Activated CD4-positive, alpha-beta T cell treated with anti-CD3 and anti-CD28 coated beads for 48 hours (primary cell): ENCODE results near the gene BRD1.
A peak's percentile ranks its signal among the peaks of the same experiment; 100 is the strongest.

Experiments used
- DNase-seq: peaks from one replicate; pipeline ENCODE4 v3.0.0-alpha.2; 2020

Gene BRD1

DNA sequence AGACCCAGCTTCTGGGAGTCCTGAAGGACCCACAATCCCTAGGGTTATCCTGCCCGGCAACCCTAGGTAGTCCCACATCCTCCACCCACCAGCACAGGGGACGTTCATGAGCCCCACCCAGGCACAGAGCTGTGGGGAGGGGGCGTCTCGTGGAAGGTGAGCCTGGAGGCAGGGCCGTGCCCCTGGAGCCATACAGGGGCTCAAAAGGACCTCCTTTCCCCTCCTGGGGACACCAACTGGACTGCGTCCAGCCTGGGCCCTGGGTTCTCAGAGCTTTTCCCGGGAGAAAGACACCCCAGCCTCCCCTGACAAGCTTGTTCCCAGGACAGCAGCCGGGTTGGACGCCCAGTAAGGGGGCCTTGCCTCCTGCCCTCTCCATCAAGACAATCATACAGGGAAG is 78.4 kb downstream of the BRD1 start:
- no peak for DNase-seq

DNA sequence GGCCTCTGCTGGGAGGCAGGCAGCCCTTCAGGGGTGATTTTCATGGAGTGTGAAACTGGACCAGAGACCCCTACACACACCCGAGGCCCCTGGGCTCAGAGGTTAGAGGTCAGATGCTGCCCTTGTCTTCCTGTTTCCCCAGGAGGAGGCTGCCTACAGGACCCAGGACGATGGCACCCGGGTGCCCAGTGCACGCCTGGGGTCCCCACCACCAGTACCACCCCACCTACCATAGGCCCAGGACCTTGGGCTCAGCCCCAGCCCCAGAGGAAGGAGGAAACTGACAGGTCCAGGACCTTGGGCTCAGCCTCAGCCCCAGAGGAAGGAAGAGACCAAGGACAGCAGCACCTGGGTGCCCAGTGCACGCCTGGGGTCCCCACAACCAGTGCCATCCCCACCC is 79.2 kb downstream of the BRD1 start:
- DNase-seq = no peak

DNA sequence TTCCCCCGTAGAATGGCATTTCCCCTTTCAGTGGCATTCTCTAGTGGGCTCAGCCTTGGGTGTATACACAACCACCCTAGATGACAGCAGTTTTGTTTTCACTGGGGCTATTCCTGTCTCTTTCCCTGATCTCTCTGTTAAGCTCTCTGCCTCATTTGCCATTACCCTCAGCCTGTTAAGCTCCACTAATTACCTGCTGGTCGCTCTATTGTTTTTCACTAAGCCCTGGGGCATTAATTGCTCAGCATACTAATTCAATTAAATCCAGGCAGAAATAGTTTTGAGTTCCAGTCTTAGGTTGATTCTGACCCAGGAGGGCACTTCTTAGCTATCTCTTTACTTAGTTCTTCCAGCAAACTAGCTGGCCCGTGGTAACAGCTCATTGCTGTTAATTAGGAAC is 80.0 kb downstream of the BRD1 start:
- no peak for DNase-seq

DNA sequence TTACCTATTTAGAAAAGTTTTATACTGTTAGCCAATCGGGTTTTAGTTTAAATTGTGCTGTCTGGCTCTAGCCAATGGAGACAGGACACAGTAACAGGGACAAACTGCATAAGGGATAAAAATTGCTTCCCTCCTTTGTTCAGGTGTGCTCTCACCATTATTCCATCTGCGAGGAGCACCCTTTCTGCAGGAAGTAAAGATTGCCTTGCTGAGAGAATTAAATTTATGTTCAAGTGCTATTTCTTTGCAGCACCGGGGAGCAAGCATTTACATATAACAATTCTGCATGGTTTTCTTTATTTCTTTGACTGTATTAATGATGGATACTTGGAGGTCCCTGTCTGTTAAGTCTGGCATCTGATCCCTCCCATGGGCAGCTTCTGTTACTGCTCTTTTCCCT is 80.5 kb downstream of the BRD1 start:
- DNase-seq = no peak

DNA sequence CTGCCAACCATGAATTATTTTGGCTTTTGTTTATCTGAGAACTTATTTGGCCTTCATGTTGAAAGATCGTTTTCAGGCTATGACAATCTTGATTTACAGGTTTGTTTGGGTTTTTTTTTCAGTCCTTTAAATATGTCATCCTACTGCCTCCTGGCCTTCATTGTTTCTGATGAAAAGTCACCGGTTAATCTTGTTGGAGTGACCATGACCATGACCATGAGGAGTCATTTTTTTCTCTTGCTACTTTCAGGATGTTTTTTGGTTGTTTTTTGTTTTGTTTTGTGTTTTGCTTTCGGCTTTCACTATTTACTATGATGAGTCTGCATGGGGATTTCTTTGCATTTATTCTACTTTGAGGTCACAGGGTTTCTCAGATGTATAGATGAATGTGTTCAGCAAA is 81.6 kb downstream of the BRD1 start:
- DNase-seq = no peak

DNA sequence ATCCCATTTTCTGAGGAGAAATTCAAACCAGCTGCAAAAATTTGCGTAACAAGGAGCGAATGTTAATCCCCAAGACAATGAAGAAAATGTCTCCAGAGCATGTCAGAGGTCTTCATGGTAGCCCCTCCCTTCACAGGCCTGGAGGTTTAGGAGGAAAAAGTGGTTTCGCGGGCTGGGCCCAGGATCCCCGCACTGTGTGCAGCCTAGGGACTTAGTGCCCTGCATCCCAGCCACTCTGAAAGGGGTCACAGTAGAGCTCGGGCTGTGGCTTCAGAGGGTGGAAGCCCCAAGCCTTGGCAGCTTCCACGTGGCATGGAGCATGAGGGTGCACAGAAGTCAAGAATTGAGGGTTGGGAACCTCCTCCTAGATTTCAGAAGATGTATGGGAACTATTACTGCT is 87.4 kb downstream of the BRD1 start:
- no peak for DNase-seq

DNA sequence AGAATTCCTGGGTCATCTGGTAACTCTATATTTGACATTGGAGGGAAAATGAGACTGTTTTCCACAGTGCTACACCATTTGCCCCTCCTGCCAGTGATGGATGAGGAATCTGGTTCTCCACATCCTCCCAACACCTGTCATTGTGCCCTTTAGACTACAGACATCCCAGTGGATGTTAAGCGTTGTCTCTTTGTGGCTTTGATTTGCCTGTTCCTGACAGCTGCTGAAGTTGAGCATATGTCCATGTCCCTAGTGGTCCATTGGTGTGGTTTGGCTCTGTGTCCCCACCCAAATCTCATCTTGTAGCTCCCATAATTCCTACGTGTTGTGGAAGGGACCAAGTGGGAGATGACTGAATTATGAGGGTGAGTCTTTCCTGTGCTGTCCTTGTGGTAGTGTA is 88.5 kb downstream of the BRD1 start:
- no peak for DNase-seq

DNA sequence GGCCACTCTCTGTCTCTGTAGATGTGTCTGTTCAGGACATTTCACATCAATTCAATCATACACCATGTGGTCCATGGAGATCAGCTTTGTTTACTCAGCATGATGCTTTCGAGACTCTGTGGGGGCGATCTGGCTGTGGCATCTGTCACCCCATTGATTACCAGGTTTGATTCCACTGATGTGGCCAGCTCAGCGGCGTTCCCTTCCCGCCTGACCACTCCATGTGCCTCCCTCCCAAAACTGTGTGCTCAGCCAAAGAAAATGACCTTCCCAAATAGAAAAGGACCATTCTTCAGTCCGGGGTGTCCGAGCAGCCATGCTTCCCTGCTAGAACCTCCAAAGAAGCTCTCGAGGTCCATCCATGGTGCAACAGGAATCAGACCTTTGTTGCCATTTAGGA is 89.1 kb downstream of the BRD1 start:
- DNase-seq = no peak

DNA sequence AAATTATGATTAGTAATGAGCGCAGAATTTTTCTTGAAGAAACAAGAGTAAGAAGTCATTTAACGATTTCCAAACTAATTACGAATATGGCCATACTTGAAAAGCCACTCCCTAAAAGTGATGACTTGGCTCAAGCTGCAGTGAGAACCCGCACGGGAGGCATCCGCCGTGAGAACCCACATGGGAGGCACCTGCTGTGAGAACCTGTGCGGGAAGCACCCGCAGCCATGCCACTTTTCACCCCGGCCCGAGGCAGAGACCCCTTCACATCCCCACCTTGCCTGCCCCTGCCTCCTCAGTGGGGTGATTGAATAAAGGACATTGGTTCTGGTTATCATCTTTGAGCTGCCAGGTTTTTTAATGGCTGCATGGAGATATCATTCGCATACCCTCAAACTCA is 89.7 kb downstream of the BRD1 start:
- DNase-seq = no peak

DNA sequence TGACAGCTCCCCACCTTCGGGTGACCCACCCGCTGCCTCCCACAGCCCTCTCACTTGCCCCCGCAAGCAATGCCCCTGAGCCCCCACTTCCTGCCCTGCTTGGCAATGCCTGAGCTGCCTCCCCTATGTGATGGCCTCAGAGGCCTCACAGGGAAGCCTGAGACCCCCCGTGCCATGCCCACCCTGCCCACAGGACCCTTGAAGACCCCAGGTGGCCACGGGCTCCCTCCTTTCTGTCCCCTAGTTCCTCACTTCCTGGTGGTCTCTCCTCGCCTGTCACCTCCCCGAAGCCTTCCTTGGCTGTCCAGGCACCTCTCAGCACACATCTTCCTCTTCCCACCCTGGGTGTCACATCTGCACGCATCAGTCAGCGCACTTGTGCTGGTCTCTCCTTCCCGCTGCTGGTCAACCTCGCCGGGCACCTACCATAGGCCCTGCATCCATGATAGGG is 90.5 kb downstream of the BRD1 start:
- DNase-seq = no peak

DNA sequence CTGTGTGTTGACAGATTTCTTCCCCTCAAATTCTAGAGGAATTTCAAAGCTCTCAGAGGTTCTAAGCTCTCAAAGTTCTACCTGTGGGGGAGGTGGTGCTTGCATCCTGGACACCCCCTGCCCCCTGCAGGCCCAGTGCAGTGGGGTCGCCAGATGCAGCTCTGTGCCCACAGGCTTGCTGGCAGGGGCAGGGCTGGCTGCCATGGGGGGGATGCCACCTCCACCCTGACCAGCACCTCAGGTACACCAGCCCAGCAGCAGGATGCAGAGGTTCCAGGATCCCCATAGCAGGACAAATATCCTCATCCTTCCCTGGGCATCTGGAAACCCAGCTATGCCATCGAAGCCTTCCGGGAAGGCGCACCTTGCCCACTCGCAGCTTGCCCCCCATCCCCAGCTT is 91.1 kb downstream of the BRD1 start:
- DNase-seq = no peak

DNA sequence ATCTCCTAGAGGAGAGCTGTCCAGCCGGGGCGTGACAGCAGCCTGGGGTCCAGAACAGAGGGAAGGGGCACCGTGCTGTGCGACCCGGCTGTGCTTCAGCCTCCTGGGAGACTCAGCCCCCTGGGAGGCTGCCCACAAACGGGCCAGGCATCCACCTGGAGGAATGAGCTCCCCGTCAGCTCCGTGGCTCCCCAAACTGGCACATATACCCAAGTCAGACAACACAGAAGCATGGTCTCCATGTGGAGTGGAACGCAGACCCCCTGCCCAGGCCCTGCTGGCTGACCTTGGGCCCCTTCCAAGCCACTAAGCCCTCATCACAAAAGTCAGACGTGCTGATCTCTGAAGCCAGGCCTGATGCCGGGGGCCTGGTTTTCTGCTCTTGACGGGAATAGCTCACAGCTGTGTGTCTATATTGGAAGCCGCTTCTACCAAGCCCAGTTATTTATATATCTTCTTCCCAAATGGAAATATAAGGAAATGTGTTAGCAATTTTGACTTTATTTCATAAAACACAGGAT is 91.7 kb downstream of the BRD1 start:
- no peak for DNase-seq

DNA sequence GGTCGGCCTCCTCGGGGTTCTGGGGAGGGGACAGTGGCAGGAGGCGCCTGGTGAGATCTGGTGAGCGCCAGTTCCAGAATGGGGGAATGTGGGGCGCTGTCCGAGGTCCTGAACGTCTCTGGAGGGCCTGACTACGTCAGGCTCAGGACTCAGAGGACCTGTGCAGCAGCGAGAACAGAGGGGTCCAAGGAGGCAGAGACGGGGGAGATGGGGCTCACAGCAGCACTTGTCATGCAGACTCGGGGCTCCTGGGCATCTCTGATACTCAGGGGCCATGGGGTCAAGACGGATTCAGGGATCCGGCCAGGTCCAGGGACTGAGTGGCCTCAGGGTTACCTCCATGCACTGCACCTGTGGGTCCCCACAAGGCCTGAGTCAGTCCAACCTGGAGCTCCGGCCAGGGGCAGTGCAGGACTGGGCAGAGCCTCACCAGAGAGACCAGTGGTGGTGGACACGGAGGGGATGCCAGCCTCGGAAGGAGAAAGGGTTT is 92.2 kb downstream of the BRD1 start:
- peak; percentile 24 for DNase-seq

DNA sequence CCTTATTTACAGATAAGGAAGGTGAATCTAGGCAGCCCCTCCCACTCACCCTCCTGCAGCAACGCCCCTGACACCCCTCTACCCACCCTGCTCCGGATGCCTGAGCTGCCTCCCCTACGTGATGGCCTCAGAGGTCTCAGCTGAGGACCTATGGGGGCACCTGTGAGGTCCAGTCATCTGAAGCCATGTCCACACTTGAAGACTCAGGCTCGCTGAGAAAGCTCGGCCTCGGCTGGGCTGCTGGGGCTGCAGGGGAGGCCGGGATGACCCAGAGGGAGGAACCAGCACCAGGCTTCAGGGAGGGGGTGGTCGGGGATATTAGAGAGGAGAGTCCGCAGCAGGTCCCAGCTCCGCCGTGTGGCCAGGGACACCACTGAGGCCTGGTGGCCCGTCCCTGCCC is 92.8 kb downstream of the BRD1 start:
- DNase-seq = no peak

DNA sequence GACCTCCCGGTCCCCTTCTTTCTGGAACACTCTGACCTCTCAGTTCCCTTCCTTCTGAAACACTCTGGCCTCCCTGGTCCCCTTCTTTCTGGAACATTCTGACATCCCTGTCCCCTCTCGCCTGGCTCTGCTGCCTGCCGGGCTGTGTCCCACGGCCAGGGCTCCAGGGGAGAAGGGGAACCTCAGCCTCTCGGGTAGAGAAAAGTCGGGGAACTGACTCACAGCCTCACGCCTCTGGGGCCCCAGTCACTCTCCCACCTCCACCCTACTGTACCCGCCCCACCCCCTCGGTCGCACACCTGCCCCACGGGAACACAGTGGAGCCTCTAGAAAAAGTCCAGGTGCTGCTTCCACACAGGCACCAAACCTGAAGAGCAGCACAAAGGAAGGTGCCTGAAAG is 93.3 kb downstream of the BRD1 start:
- no peak for DNase-seq

DNA sequence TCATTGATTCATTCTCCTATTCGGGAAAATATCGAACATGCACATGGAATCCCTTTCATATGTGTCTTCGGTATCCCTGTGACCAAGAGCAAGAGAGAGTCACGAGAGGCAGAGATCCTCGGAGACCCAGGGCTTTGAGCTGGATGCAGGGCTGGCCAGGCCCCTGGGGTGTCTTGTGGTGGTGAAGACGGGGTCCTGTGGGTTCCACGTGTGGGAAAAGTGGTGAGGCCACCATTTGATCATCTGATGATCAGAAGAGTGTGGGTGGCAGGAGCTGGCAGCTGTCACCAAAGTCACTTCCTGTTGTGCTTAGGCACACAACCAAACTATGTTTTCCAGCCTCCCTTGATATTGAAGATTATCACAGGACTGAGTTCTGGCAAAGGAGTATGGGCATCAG is 94.0 kb downstream of the BRD1 start:
- no peak for DNase-seq

DNA sequence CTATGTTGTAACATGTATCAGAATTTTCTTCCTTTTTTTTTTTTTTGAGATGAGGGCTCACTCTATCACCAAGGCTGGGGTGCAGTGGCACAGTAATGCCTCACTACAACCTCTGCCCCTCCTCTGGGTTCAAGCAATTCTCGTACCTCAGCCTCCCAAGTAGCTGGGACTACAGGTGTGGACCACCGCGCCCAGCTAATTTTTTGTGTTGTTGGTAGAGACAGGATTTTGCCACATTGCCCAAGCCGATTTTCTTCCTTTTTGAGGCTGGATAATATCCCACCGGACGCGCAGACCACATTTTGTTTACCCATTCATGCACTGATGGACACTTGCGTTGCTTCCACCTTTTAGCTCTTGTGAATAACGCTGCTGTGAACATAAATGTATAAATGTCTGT is 97.0 kb downstream of the BRD1 start:
- DNase-seq = no peak

DNA sequence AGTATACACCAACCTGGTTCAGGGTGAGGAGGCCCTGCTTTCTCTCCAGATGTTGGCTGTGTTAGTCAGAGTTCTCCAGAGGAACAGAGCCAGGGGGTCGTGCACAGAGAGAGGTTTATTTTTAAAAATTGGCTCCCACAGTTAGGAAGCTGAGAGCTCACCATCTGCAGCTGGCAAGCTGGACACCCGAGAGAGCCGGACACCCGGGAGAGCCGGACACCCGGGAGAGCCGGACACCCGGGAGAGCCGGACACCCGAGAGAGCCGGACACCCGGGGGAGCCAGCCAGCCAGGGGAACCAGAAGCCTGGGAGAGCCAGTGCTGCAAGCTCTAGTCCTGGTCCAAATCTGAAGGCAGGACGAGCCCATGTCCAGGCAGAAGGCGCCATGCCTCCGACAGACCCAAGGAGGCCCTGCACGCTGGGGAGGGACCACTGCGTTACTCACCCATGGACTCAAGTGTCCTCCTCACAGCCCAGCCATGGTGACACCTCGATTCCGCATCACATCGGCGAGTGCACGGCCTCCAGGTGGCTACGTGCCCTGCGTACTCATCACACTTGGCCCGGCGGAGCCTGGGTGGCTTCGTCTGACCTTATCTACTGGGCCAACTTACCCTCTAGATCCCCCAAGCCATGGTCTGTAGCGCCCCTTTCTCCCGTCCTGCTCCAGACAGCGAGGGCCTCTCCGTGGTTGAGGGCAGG is 99.0 kb downstream of the BRD1 start:
- DNase-seq = no peak

DNA sequence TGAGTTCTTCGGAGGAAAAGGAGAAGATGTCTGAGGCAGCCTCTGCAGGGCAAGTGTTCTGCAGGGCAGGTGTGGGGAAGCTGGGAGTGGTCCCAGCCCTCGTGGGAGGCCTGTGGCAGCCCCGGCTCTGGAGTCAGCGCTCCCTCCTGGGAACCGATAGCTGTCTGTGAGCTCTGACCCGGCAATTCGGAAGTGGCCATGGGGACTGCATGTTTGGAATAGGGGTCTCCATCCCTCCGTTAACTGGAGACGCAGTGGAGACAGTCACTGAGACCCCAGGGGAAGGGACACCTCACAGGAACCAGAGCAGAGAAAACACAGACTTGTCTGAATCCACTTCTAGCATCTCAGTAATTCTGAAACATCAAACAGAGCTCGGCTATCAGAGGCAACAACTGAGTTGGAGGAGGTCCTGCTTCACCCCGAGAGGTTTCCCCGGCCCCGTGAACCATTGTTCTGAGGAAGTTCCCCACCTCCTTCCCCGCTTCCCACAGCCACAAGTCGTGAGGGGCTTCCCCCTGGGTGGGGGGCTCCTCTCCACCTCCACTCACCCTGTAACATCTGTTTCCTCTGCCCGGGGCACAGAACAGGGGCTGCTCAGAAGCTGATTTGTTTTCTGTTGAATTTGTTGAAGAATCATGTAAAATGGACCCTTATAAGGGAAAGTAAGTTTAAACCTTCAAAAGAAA is 99.6 kb downstream of the BRD1 start:
- DNase-seq = no peak

DNA sequence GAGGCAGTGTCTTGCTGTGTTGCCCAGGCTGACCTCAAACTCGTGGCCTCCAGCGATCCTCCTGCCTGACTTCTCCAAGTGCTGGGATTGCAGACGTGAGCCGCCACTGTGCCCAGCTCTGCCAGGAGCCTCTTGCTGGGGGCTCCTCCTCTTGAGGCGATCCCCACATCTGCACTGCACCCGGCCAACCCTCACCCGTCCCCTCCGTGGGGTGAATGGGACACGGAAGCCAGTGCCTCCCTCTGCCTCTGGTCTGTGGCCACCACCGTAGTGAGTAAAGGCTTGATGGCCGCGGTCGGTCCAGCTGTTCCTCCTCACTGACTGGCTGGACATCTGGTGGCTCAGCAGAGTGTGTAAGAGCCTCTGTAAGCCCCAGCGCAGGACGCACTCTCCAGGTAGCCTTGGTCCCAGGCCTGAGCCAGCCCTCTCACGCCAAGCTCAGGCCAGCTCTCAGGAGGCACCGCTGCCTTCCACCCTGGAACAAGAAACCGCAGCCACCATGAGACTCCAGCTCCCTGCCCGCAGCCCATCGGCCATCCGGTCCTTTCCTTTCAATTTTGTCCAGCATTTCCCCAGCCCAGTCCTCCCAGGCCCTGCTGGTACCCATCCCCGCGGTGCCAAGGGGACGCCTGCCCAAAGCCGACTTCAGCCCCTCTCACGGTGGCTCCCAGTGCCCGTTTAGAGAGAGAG is 100.3 kb downstream of the BRD1 start:
- no peak for DNase-seq

DNA sequence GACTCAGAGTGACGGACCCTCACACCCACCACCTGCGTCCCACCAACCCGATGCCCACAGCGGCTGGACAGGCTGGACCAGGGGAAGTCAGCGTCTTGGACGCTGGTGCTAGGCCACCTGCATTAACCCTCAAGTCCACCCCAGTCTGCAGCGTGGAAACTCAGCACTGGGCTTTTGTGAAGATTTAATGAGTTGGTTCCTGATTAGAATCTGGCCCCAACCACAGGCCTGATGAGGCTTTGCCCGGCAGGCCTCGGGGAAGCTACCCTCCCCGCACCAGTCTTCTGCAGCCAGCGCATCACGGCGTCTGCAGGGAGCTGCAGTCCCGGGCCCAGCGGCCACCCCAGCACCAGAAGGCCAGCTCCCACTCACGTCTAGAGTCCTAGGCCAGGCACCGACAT is 101.0 kb downstream of the BRD1 start:
- DNase-seq = no peak

DNA sequence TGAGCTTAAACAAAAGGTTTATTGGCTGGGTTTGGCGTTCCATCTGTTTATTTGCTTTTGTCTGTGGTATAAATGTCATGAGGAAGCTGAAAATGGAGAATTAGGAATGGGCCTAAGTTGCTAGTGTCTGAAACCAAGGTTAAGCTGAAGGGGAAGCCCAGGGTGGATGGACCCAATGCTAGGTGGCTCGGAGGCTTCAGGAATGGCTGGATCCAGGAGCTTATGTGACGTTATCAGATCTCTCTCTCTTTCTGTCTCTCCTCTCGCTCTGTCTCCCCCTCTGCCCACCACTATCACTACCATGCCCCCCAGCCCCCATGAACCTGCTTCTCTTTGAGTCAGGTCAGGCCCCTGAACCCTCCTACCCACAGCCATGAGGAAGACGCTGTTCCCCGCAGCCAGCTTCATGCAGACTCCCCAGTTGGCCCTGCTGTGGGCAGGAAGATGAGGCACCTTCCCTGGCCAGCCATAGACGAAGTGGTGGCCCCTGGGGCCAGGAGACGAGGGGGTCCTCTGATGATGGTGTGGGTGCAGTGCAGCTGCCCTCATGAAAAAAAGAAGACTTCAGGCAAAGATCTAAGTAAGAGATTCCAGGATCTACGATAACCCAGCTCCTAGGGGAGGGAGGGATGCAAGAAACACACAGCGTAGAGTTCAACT is 101.5 kb downstream of the BRD1 start:
- DNase-seq = no peak

DNA sequence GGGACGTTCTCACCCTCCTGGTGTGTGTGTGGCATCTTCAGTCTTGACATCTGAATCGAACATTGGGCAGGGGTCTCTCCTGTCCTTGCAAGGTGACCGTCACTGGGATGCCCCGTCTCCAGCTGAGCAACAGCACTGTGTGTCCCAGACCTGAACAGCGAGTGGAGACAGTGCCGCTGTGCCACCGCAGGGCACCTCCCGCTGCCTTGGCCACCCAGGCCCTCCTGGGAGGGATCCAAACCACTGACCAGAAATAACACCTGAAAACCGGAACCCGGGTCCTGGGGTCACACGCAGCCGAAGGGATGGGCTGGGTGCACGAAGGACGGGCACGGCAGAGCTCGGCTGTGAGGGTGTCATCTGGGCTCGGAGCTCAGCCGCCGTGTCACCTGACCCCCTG is 102.2 kb downstream of the BRD1 start:
- no peak for DNase-seq
